Activated CD4-positive, alpha-beta T cell treated with anti-CD3 and anti-CD28 coated beads, Interleukin-2, amount 50 U/mL, for 16 hours (primary cell): ENCODE data around the gene CACNA1D.

Source experiments
- DNase-seq: peaks from one replicate; pipeline ENCODE4 v3.0.0-alpha.2; 2020

The CACNA1D gene

GRCh38 chr3:53721187-53722119 is 227.0 kb downstream of the CACNA1D start:
- DNase-seq: no peak

- DNase-seq: no peak
These were observed 230.2 kb downstream of the CACNA1D start for GRCh38 chr3:53724566-53724965.

GRCh38 chr3:53725387-53725995 is 231.1 kb downstream of the CACNA1D start:
- DNase-seq: no peak

- DNase-seq: no peak
These were observed 232.2 kb downstream of the CACNA1D start for GRCh38 chr3:53726643-53727042.

GRCh38 chr3:53728606-53729005 is 234.2 kb downstream of the CACNA1D start:
- no peak for DNase-seq

GRCh38 chr3:53729159-53729558 is 234.7 kb downstream of the CACNA1D start:
- DNase-seq: no peak

- no peak for DNase-seq
These were observed 235.2 kb downstream of the CACNA1D start for GRCh38 chr3:53729618-53730017.

GRCh38 chr3:53730576-53730975 is 236.2 kb downstream of the CACNA1D start:
- no peak for DNase-seq

GRCh38 chr3:53731934-53732624 is 237.7 kb downstream of the CACNA1D start:
- DNase-seq: no peak

GRCh38 chr3:53733446-53733845 is 239.0 kb downstream of the CACNA1D start:
- no peak for DNase-seq

- no peak for DNase-seq
These were observed 245.6 kb downstream of the CACNA1D start for GRCh38 chr3:53739966-53740365.

GRCh38 chr3:53740956-53741355 is 246.5 kb downstream of the CACNA1D start:
- no peak for DNase-seq

GRCh38 chr3:53744351-53744750 is 249.9 kb downstream of the CACNA1D start:
- peak; percentile 24 for DNase-seq

- no peak for DNase-seq
These were observed 253.1 kb downstream of the CACNA1D start for GRCh38 chr3:53747559-53747958.

GRCh38 chr3:53748512-53749271 is 254.3 kb downstream of the CACNA1D start:
- DNase-seq: no peak

- DNase-seq: peak; percentile 33
These were observed 255.0 kb downstream of the CACNA1D start for GRCh38 chr3:53749448-53749847.

- peak; percentile 35 for DNase-seq
These were observed 256.1 kb downstream of the CACNA1D start for GRCh38 chr3:53750253-53751210.

- DNase-seq: peak; percentile 76
These were observed 259.2 kb downstream of the CACNA1D start for GRCh38 chr3:53753518-53754183.

GRCh38 chr3:53754325-53754724 is 259.9 kb downstream of the CACNA1D start:
- DNase-seq: no peak

GRCh38 chr3:53758846-53759245 is 264.4 kb downstream of the CACNA1D start:
- no peak for DNase-seq

GRCh38 chr3:53763353-53763752 is 268.9 kb downstream of the CACNA1D start:
- DNase-seq: no peak
